ENCODE results near the gene NUBPL.
A peak's percentile ranks its signal among the peaks of the same experiment; 100 is the strongest.
"Not testable (repeated sequence)": the region's sequence is repeated elsewhere in the genome, so short reads cannot be mapped to it uniquely, and the experiment has no call there.

Gene NUBPL

DNA sequence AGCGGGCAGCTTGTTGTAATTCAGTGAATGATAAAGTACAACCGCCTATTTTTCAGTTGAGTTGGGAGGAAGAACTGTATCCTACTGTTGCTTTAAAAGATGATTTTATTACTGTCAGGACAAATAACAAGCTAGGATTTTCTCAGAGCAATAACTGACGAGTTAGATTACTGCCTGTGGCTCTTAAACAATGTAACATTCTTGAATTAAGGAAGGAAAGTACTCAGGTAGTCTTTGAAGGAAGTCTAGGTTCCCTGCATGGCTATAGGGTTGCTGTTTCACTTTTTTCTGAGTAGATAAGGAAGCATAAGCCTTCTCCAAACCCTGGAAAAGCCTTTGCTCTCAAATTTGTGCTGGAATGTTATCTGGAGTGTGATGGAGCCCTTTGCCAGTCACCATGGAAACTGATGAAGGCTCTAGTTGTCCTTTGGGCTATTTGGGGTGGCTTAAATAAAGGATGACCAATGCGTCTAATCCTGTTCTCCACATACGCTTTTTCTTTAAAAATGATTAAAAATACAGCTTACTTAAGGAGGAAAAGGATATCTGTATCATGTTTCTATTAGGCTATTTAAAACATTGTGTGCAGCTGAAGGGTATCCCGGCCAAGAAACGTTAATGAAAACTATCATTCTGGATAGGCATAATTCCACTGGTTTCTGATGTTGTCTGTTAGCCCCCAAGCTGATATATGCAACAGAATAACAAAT, 17.7 kb downstream of the NUBPL start:
- peak; percentile 27 for DNase-seq

DNA sequence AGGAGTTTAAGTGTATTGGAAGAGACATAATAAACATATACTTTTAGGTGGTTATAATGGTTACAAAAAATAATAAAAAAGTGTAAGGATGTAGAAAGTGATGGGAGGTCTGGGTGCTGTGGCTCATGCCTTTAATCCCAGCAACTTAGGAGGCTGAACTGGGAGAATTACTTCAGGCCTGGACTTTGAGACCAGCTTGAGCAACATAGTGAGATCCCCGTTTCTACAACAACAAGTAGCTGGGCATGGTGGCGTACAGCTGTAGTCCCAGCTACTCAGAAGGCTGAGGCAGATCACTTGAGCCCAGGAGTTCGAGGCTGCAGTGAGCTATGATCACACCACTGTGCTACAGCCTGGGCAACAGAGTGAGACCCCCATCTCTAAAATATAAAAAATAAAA, 19.0 kb downstream of the NUBPL start:
- no peak for DNase-seq

DNA sequence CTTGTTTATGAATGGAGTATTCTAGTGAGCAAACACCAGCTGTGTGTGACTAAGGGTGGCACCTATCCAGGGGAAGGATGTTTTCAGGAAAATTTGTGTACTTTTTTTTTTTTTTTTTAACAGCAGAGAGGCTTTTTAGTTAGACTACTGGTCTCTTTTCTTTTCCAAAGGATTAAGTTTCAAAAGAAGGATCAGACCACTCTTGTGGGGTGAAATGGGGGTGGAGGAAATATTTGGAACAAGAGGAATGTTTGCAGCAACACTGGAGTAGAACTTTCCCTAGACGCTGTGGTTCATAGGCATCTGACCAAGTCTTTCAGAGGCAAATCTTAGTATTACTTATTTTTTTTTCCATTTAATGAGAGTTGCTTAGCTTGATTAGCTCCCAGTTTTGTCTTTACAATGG, 21.1 kb downstream of the NUBPL start:
- peak; percentile 33 for DNase-seq

DNA sequence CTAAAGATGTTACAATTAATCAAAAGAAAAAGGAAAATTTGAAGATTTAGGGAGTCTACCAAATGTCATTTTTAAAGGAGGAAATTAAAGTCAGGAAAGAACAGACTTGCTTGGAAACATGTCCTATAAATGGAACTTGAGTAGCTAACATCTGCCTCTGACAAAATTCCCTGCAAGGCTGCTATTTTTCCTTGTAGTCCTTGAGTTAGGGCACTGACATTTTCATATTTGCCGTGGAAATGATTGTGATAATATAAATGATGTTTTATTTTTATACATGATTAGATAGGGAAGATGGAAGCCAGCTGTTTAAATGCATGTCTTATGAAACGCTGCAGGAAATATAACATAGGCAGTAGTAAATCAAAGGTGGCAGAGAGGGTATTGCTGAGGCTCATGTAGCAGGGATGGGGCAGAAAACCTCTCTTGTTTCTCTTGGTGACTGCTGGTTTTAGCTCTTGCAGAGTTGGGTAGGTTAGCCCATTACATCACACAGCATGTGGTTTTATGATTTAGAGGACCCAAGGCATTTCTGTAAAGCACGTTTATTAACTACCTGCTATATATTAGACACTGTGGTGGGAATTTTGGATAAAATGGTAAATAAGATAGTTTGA, 21.7 kb downstream of the NUBPL start:
- no peak for DNase-seq

DNA sequence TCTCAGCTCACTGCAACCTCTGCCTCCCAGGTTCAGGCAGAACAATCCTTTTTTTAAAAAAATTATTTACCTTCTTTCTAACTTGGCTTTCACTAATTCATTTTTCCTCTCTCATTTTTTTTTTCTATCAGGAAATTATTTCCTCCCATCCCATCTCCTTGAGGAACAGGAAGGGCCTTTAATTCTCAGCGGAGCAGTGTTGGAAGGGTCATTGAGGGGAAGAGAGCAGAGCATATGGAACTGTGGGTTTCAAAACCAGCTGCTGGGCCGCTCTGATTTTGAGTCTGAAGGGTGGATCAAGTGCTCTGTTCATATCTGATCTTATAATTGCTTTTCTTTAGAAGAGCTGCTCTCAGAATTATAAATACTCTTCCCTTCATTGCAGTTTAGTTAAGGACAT, 29.0 kb downstream of the NUBPL start:
- no peak for DNase-seq

DNA sequence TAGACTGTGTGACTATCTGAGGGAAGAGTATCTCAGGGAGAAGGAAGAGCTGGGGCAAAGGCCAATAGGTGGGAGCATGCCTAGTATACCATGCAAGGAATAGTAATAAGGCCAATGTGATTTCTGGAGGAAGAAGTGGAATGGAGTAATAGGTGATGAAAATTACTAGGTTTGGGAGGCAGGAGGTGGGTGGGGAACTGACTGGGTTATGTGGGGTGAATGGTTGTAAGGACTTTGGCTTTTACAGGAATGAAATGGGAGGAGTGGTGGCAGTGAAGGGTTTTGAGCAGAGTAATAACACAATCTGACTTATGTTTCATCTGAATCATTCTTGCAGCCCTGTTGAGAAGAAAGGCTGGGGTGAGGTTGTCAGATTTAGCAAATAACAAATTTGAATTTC, 30.9 kb downstream of the NUBPL start:
- no peak for DNase-seq

DNA sequence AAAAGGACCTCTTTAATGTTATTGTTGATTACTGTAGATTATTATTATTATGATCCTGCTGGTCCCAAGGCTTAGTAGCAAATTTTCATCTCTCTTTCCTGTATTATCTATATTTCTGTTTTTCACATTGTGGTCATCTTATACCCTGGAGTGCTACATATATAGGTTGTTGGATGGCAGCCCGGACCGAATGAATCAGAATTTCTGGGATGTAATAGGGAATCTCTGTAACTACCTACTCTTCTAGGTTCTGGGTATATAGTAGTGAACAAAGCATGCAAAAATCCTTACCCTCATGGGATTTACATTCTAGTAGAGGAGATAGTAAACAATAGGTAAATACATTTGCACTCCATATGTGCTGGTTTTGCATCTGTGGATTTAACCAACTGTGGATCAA, 31.4 kb downstream of the NUBPL start:
- peak; percentile 39 for DNase-seq

DNA sequence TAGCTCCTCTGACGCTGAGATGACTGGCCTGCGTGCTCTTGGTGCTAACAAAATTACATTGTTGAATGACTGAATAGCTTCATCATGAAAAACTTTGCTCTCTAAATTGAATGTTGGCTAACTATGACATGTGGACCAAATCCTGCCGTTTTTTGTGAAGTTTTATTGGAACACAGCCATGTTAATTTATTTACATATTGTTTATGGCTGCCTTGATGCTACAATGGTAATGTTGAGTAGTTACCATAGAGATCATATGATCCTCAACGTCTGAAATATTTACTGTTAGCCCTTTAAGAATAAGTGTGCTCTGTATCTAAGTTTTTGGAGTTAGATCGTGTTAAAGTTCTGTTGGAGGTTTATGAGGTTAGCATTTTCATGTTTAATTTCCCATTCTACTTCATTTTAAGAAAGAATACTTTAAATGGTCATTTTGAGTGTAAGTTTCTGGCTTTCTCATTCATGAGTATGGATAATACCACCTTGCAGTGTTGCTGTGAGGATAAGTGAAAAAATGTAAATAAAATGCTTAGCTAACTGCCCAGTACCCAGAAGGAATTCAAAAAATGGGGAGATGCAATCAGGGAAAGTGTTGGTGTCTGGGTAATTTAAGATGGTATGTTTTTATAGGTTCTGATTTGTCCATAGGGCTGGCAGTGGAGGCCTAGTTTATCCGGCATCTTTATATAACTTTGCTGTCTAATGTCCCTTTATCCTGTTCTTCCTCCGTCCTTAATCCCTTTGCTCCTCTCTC, 35.3 kb downstream of the NUBPL start:
- no peak for DNase-seq

DNA sequence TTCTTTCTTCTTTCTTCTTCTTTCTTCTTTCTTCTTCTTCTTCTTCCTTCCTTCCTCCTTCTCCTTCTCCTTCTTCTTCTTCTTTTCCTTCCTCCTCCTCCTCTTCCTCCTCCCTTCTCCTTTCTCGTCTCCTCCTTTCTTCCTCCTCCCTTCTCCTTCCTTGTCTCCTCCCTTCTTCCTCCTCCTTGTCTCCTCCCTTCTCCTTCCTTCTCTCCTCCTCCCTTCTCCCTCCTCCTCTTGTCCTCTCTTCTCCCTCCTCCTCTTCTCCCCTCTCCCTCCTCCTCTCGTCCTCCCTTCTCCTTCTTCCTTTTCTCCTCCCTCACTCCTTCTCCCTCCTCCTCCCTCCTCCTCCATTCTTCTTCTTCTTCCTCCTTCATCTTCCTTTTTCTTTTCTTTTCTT, 44.5 kb downstream of the NUBPL start:
- DNase-seq: no peak

DNA sequence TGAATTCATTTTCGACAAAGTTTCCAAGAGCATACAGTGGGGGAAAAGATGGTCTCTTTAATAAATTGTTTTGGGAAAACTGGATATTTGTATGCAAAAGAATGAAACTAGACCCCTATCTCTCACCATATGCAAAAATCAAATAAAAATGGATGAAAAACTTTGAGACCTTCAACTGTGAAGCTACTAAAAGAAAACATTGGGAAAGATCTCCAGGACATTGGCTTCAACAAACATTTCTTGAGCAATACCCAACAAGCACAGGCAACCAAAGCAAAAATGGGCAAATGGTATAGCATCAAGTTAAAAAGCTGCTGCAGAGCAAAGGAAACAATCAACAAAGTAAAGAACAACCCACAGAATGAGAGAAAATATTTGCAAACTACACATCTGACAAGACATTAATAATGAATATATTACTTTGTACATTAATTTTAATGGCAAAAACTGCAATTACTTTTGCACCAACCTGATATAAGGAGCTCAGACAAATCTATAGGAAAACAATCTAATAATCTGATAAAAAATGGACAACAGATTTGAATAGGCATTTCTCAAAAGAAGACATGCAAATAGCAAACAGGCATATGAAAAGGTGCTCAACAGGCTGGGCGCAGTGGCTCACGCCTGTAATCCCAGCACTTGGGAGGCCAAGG, 50.7 kb downstream of the NUBPL start:
- no peak for DNase-seq

DNA sequence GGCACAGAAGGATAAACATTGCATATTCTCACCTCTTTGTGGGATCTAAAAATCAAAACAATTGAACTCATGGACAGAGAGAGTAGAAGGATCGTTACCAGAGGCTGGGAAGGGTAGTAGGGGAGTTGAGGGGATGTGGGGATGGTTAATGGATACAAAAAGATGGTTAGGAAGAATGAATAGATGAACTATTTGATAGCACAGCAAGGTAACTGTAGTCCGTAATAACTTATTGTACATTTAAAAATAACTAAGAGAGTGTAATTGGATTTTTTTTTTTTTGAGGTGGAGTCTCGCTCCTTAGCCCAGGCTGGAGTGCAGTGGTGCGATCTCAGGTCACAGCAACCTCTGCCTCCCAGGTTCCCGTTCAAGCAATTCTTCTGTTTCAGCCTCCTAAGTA, 52.0 kb downstream of the NUBPL start:
- no peak for DNase-seq

DNA sequence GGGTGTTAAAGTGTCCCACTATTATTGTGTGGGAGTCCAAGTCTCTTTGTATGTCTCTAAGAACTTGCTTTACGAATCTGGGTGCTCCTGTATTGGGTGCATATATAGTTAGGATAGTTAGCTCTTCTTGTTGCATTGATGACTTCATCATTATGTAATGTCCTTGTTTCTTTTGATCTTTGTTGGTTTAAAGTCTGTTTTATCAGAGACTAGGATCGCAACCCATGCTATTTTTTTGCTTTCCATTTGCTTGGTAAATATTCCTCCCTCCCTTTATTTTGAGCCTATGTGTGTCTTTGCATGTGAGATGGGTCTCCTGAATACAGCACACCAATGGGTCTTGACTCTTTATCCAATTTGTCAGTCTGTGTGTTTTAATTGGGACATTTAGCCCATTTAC, 57.7 kb downstream of the NUBPL start:
- DNase-seq: not testable (repeated sequence)

DNA sequence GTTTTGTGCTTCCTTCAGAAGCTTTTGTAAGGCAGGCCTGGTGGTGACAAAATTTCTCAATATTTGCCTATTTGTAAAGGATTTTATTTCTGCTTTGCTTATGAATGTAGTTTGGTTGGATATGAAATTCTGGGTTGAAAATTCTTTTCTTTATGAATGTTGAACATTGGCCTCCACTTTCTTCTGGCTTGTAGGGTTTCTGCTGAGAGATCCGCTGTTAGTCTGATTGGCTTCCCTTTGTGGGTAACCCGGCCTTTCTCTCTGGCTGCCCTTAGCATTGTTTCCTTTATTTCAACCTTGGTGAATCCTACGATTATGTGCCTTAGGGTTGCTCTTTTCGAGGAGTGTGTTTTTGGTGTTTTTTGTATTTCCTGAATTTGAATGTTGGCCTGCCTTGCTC, 58.2 kb downstream of the NUBPL start:
- DNase-seq: no peak

DNA sequence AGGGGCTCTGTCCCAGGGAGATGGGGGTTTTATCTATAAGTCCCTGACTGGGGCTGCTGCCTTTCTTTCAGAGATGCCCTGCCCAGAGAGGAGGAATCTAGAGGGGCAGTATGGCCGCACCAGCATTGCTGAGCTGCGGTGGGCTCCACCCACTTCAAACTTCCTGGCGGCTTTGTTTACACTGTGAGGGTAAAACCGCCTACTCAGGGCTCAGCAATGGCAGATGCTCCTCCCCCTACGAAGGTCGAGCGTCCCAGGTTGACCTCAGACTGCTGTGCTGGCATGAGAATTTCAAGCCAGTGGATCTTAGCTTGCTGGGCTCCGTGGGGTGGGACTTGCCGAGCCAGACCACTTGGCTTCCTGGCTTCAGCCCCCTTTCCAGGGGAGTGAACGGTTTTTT, 59.7 kb downstream of the NUBPL start:
- DNase-seq: not testable (repeated sequence)

DNA sequence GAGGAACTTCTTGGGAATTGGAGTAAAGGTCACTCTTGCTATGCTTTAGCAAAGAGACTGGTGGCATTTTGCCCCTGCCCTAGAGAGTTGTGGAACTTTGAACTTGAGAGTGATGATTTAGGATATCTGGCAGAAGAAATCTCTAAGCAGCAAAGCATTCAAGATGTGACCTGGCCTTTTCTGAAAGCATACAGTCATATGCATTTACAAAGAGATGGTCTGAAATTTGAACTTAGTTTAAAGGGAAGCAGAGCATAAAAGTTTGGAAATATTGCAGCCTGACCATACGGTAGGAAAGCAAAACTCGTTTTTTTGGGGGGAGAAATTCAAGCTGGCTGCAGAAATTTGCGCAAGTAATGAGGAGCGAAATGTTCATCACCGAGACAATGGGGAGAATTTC, 60.9 kb downstream of the NUBPL start:
- DNase-seq: no peak

DNA sequence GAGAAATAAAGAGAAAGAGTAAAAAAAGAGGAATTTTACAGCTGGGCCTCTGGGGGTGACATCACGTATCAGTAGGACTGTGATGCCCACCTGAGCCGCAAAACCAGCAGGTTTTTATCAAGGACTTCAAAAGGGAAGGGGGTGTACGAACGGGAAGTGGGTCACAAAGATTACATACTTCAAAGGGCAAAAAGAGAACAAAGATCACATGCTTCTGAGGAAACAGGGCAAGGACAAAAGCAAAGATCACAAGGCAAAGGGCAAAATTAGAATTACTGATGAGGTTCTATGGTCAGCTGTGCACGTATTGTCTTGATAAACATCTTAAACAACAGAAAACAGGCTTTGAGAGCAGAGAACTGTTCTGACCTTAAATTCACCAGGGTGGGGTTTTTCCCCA, 91.7 kb downstream of the NUBPL start:
- DNase-seq: not testable (repeated sequence)

DNA sequence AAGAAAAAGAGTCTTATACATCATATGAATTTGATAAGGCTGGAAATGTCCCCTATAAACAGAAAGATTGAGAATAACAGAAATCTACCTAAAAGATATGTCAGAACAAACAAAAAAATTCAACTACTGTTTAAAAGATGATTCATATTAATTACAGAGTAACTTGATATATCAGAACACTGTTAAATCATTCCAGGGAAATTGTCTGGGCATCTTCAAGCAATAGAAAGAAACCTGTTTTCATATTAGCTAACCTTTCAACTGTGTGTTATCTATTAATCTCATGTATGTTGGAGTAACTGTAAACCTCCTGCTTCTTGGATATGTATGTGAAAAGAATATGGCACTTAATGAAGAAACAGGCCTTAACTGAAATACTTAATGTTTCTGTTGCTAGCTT, 96.7 kb downstream of the NUBPL start:
- DNase-seq: no peak

DNA sequence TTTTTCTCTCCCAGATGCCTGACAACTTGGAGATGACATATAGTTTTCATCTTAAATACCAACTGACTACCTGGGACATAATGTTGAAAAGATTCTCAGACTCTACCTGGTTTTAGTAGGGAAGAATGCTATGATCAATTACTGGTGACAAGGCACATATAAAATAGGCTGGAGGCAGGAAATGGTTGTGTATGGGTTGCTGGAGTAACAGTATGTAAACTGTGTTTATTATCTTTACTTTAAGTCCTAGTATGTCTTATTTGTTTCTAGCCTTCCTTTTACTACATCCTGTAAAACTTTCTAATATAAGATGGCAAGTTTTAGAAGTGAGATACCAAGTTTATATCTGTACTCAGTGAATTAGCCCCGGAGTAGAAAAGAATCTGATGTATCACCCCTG, 98.1 kb downstream of the NUBPL start:
- DNase-seq: no peak

DNA sequence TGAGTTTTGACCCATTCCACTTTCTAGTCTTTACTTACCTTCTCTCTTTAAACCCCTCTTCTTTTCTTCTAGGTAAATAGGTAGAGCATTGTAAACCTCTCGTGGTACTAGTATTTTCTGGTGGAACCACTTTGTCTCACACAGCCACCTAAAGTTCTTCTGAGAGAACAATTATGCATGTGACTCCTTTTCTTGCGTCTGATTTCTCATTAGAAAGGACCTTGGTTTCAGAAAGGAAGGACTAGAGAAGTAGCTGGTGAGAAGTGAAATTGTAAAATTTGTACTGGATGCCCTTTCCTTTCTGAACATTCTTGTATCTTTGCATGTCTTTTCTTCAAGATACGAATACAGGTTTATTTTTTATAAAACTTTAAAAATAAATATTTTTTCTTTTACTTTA, 99.0 kb downstream of the NUBPL start:
- DNase-seq: no peak

DNA sequence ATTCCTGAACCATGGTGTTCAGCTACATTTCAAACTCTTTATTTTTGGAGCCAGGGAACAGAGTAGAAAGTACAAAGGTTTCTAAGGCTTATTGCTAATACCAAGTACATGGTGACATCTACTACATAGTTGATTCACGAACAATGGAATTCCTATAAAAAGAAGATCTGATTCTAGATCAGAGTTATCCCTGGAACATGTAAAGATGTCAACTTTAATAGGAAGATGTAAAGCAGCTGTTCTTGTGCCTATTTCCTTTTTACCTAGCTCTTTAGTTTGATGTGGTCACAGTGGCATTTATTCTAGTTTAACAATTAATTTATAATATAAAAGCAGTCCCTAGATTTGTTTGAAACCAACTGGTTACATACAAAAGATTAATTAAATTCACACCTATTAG, 99.5 kb downstream of the NUBPL start:
- no peak for DNase-seq

DNA sequence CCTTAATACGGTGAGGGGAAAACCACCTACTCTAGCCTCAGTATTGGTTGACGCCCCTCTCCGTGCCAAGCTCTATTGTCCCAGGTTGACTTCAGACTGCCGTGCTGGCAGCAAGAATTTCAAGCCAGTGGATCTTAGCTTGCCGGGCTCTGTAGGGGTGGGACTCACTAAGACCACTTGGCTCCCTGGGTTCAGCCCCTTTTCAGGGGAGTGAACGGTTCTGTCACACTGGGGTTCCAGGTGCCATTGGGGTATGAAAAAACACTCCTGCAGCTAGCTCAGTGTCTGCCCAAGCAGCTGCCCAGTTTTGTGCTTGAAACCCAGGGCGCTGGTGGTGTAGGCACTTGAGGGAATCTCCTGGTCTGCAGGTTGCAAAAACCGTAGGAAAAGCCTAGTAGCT, 107.1 kb downstream of the NUBPL start:
- no peak for DNase-seq

DNA sequence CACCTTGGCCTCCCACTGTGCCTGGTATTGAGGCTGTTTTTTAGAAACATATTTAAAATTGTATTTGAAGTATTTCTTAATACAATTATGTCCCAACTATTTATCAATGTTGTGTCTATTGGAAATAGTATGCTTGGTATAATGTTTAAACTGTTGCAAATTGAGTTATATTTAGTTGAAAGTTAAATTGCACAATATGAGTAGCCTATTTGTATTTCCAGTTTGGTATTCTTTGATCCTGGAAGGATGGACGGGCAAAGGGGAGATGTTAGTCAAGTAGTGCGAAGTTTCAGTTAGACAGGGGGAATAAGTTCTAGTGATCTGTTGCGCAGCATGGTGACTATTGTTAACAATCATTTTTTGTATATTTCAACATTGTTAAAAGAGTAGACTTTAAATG, 111.5 kb downstream of the NUBPL start:
- DNase-seq: no peak

DNA sequence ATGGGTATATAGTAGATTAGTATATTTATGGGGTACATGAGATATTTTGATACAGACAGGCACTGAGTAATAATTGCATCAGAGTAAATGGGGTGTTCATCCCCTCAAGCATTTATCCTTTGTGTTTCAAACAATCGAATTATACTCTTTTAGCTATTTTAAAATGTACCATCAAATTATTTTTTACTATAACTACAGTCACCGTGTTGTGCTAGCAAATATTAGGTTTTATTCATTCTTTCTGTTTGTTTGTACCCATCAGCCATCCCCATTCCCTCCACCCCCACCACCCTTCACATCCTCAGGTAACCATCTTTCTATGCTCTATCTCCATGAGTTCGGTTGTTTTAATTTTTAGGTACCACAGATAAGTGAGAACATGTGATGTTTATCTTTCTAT, 115.8 kb downstream of the NUBPL start:
- DNase-seq: no peak

DNA sequence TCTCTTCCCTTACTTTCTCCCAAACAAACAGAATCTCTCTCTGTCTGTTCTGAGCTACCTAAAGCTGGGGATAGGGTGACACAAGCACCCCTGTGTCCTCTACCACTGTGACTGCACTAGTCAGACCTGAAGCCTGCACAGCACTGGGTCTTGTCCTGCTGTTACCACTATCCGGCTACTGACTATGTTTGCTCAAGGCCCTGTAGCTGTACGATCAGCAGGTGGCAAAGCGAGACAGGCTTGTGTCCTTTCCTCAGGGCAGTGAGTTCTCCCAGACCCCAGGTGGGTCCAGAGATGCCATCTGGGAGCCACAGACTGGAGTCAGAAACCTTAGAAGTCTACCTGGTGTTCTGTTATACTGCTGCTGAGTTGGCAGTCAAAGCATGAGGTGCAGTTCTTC, 116.4 kb downstream of the NUBPL start:
- DNase-seq: no peak
